ENCODE results near the gene ELOVL1. TPM values are rescaled to one million over a fixed set of nuclear protein-coding genes. Genes with fewer than 3 reads are reported as not detected.

The ELOVL1 gene
- total and polyA plus RNA-seq, 2 of the 13 experiments (the other 11 are each of a cell fraction or from before 2014, with no cell fraction given), result 55.2 to 77.4 TPM

- TF ChIP-seq KIAA2018 (CRISPR knock-in tag; IDR thresholded peaks at IDR 0.05; ENCODE audit: borderline replicate concordance), result no peak
- TF ChIP-seq TEAD2 (CRISPR knock-in tag; IDR thresholded peaks at IDR 0.05), result peak; percentile 50; the same call in 1 of the 2 replicates
- TF ChIP-seq TERF1 (CRISPR knock-in tag; IDR thresholded peaks at IDR 0.05), result no peak
- no peak for TF ChIP-seq ISX (CRISPR knock-in tag; conservative IDR thresholded peaks at IDR 0.05)
- TF ChIP-seq ONECUT2 (CRISPR knock-in tag; IDR thresholded peaks at IDR 0.05), result 0 out of 2 replicates have a peak, but pooled peaks have one; percentile 10
- no peak for TF ChIP-seq FOXO4 (CRISPR knock-in tag; conservative IDR thresholded peaks at IDR 0.05)
- no peak for TF ChIP-seq FOXK2 (IDR thresholded peaks at IDR 0.05)
- TF ChIP-seq HMG20B (CRISPR knock-in tag; conservative IDR thresholded peaks at IDR 0.05), result peak; percentile 60; the same call in 1 of the 2 replicates
- TF ChIP-seq TGIF2 (CRISPR knock-in tag; IDR thresholded peaks at IDR 0.05), result peak; percentile 42
- TF ChIP-seq PHF8 (CRISPR knock-in tag; IDR thresholded peaks at IDR 0.05), result peak; percentile 97
- peak; percentile 94; the same call in 1 of the 2 replicates for TF ChIP-seq ZNF580 (CRISPR knock-in tag; IDR thresholded peaks at IDR 0.05; ENCODE audit: borderline replicate concordance, low read depth)
- TF ChIP-seq FOXO1 (CRISPR knock-in tag; IDR thresholded peaks at IDR 0.05), result peak; percentile 66
- TF ChIP-seq ELF4 (CRISPR knock-in tag; IDR thresholded peaks at IDR 0.05; ENCODE audit: borderline replicate concordance), result no peak
- peak; percentile 88 for TF ChIP-seq POLR2AphosphoS5 (IDR thresholded peaks at IDR 0.05; ENCODE audit: low read depth, low read length)
- peak; percentile 84 for TF ChIP-seq NKX3-1 (CRISPR knock-in tag; IDR thresholded peaks at IDR 0.05)
- 0 out of 2 replicates have a peak, but pooled peaks have one; percentile 31 for TF ChIP-seq ZNF256 (CRISPR knock-in tag; conservative IDR thresholded peaks at IDR 0.05)
- TF ChIP-seq ATF7-NPFF (CRISPR knock-in tag; IDR thresholded peaks at IDR 0.05; ENCODE audit: low read depth), result peak; percentile 31; the same call in 1 of the 2 replicates
Observed at GRCh38 chr1:43367904-43368645, at the start of gene ELOVL1 (continued).
